Naive thymus-derived CD4-positive, alpha-beta T cell (primary cell): ENCODE results near the gene FILIP1L. TPM values are rescaled to one million over a fixed set of nuclear protein-coding genes. Genes with fewer than 3 reads are reported as not detected.
A peak's percentile ranks its signal among the peaks of the same experiment; 100 is the strongest.

Experiments used
- ATAC-seq: fragments of 150-1000 bp; cut with Tn5 transposase; 2 replicates; pipeline ENCODE4 v1.10.0; 2021; ENCODE audit warnings: mild to moderate bottlenecking, moderate library complexity
- CTCF ChIA-PET: fragments of 350-600 bp; sonication (Branson Sonifier 250); formaldehyde crosslinking; loops from one replicate; lab custom pipeline; 2021; ENCODE audit warnings: antibody characterized with exemption; lab: Charles Lee
- POLR2A ChIA-PET: fragments of 350-600 bp; sonication (Branson Sonifier 250); formaldehyde crosslinking; loops from one replicate; lab custom pipeline; 2021; ENCODE audit warnings: antibody characterized with exemption, inconsistent platforms; lab: Charles Lee
- DNase-seq, 9 donors: peaks; one replicate each; pipeline versions ENCODE4 v3.0.0 to v3.0.0-alpha.2; 2020 to 2022; ENCODE audit warnings: mixed read lengths in 1 of 9
- H3K27ac ChIP-seq: one replicate; pipeline ENCODE4 v1.7.0; 2013; ENCODE audit warnings: mild to moderate bottlenecking, low read depth, low read length, moderate library complexity
- H3K27me3 ChIP-seq, 2 donors: one replicate each; pipeline ENCODE4 v1.7.0; 2013; ENCODE audit warnings: low read length in 2 of 2, mild to moderate bottlenecking in 2 of 2, moderate library complexity in 2 of 2; ENCODE audit not compliant: control insufficient read depth in 2 of 2, insufficient read depth in 2 of 2
- H3K36me3 ChIP-seq, 3 experiments: 1 replicate in 2 of 3; 2 replicates in 1 of 3; pipeline ENCODE4 v1.7.0; 2013; ENCODE audit warnings: low read length in 3 of 3, mild to moderate bottlenecking in 3 of 3, moderate library complexity in 1 of 3; ENCODE audit not compliant: insufficient read depth in 3 of 3, control insufficient read depth in 2 of 3
- H3K4me1 ChIP-seq, 2 donors: one replicate each; pipeline ENCODE4 v1.7.0; 2013; ENCODE audit warnings: low read length in 2 of 2, mild to moderate bottlenecking in 2 of 2, moderate library complexity in 1 of 2; ENCODE audit not compliant: control insufficient read depth in 2 of 2, insufficient read depth in 2 of 2
- H3K4me3 ChIP-seq: 2 replicates; pipeline ENCODE4 v1.7.0; 2013; ENCODE audit warnings: mild to moderate bottlenecking, low read length
- H3K9me3 ChIP-seq, 3 experiments: 1 replicate in 2 of 3; 2 replicates in 1 of 3; pipeline ENCODE4 v1.7.0; 2013; ENCODE audit warnings: low read length in 3 of 3; ENCODE audit not compliant: control insufficient read depth in 2 of 3
- H3K27ac Mint-ChIP-seq, 9 donors: one replicate each; pipeline ENCODE4 v1.8.0; 2020 to 2022; ENCODE audit warnings: mixed read lengths in 9 of 9, mild to moderate bottlenecking in 8 of 9, moderate library complexity in 5 of 9, inconsistent platforms in 2 of 9
- H3K27me3 Mint-ChIP-seq, 5 donors: one replicate each; pipeline ENCODE4 v1.8.0; 2021 to 2022; ENCODE audit warnings: mixed read lengths in 5 of 5, mild to moderate bottlenecking in 1 of 5
- H3K36me3 Mint-ChIP-seq, 5 donors: one replicate each; pipeline ENCODE4 v1.8.0; 2020 to 2022; ENCODE audit warnings: mixed read lengths in 5 of 5, mild to moderate bottlenecking in 3 of 5, inconsistent platforms in 1 of 5
- H3K4me1 Mint-ChIP-seq, 7 donors: one replicate each; pipeline ENCODE4 v1.8.0; 2020 to 2022; ENCODE audit warnings: mixed read lengths in 7 of 7, mild to moderate bottlenecking in 3 of 7, inconsistent platforms in 1 of 7
- H3K4me3 Mint-ChIP-seq, 10 donors: one replicate each; pipeline ENCODE4 v1.8.0; 2020 to 2022; ENCODE audit warnings: mild to moderate bottlenecking in 10 of 10, mixed read lengths in 10 of 10, moderate library complexity in 6 of 10, inconsistent platforms in 2 of 10
- H3K9me3 Mint-ChIP-seq, 11 donors: one replicate each; pipeline ENCODE4 v1.8.0; 2020 to 2022; ENCODE audit warnings: mixed read lengths in 11 of 11, mild to moderate bottlenecking in 4 of 11, inconsistent platforms in 1 of 11, moderate library complexity in 1 of 11
- intact Hi-C, 2 donors: fragments of 100-400 bp; cut with micrococcal nuclease; formaldehyde crosslinking; loops; one replicate each; pipeline ENCODE4 v1.15.1; 2023
- polyA plus RNA-seq, 2 donors: library from polyadenylated mRNA; unstranded; fragments of 300-500 nt; fragmentation: Illumina TruSeq; gene quantifications; one replicate each; pipeline ENCODE4 v1.2.3, GENCODE V29; 2021
- total RNA-seq, 6 experiments: library from RNA in 5 of 6; stranded (reverse) in 5 of 6; gene quantifications; 1 replicate in 5 of 6; 2 replicates in 1 of 6; pipeline ENCODE4 v1.2.3 and lab custom pipeline; 2021 to 2026

The FILIP1L gene
- total and polyA plus RNA-seq, 7 experiments from 2014 or later: 0.13 to 6.7 (median 0.39) TPM; not detected in 2

DNA sequence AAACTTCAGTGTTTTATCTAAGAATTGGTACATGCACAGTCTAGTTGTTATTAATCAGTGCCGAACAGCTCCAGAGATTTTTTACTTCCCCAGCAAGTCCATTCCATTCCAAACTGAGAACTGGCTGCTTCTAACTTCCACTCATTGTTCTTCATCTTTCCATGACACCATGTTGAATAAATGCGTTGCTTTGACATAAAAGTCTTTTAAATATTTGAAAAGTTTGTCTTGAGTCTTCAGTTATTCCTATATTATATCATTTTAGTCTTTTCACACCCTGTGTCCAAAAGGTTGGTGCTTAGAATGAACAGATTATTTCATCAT, 231.2 kb downstream of the FILIP1L start:
- Histone ChIP-seq H3K27ac (no peak overlapping the region), H3K9me3 (no peaks in the 10 kb centered on the region), H3K4me1 (peaks cover 7 to 10% of the 10 kb centered on the region in 2 donors), H3K36me3 (no peaks in the 10 kb centered on the region), H3K4me3 (no peak overlapping the region), H3K27me3 (no peaks in the 10 kb centered on the region)
- ATAC-seq (no peak), DNase-seq (no peak)
- H3K4me1 Mint-ChIP-seq: peaks cover 15 to 27% (median 25%) of the 10 kb centered on the region in 7 donors
- intact Hi-C loops: no loop called here
- peaks cover 0 to 6% (median 0%) of the 10 kb centered on the region in 11 donors for H3K9me3 Mint-ChIP-seq
- peaks cover 7 to 11% (median 9%) of the 10 kb centered on the region in 5 donors for H3K36me3 Mint-ChIP-seq
- H3K4me3 Mint-ChIP-seq: no peak overlapping the region
- H3K27ac Mint-ChIP-seq: peak overlapping the region in 2 of 9 donors; percentile 1 to 14
- H3K27me3 Mint-ChIP-seq: peaks cover 0 to 9% (median 0%) of the 10 kb centered on the region in 5 donors
- ChIA-PET CTCF (interaction anchor here (1.0 kb wide), 1 partner anchor 36 kb away, joined by 3 read pairs; no protein-coding TSS in a partner anchor), POLR2A (no interaction called here)

DNA sequence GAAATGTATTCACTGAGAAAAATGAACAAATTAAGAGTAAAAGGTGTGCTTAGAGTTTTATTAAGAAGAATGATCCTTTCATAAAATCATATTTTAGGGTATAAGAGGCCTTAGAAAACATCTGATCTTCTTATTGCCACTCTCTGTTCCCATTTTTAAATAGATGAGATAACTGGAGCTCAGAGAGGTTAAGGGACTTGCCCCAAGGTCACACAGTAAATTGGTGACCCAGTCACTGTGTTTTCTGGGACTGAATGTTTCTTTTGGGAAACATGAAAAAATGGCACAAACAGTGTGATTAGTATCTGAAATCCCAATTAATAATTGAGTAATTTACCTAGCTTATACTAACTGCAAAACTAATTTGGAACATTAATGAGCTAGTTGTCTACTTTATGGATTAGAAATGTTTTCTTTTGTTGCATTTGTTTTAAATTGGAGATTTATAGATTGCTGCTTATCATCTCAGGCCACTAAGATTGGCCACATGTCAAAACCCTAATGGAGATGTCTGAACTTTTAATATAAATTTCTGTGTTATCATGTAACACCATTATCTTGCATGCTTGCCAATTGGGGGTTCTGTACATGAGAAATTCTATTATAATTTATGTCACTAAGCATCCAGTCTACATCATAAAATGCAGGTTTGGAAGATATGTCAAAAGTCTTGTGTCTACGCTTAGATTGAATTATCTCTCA, 231.7 kb downstream of the FILIP1L start:
- Mint-ChIP-seq H3K4me1 (peaks cover 15 to 27% (median 25%) of the 10 kb centered on the region in 7 donors), H3K27me3 (peaks cover 0 to 14% (median 0%) of the 10 kb centered on the region in 5 donors), H3K36me3 (peaks cover 7 to 11% (median 9%) of the 10 kb centered on the region in 5 donors), H3K27ac (no peak overlapping the region), H3K4me3 (no peak overlapping the region), H3K9me3 (peaks cover 0 to 6% (median 0%) of the 10 kb centered on the region in 11 donors)
- H3K27me3 ChIP-seq: no peaks in the 10 kb centered on the region
- intact Hi-C loops: no loop called here
- ATAC-seq (no peak), DNase-seq (no peak)
- ChIA-PET CTCF (interaction anchor here (1.0 kb wide), 1 partner anchor 35 kb away, joined by 3 read pairs; no protein-coding TSS in a partner anchor), POLR2A (no interaction called here)
- no peaks in the 10 kb centered on the region for H3K36me3 ChIP-seq
- H3K27ac ChIP-seq: no peak overlapping the region
- no peak overlapping the region for H3K4me3 ChIP-seq
- H3K9me3 ChIP-seq: no peaks in the 10 kb centered on the region
- peaks cover 7 to 10% of the 10 kb centered on the region in 2 donors for H3K4me1 ChIP-seq

DNA sequence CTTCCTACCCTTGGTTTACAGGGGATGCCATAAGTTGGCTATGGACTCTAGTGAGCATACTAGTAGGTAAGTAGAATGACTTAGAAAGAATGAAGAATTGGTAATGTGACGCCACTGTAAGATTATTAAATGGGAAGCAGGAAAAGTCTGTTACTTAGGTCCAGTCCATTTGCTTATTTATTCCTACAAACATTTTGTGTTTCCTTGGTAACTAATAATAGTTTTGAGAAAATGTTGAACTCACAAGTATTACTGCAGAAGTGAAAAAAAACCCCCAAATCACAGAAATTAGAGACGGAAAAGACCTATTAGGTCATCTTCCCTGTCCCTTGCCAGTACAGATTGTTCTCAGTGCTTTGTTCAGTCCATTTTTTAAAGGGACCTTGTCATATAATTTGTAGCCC, 233.2 kb downstream of the FILIP1L start:
- H3K4me1 Mint-ChIP-seq: peaks cover 18 to 33% (median 32%) of the 10 kb centered on the region in 7 donors
- H3K36me3 Mint-ChIP-seq: peaks cover 3 to 6% (median 6%) of the 10 kb centered on the region in 5 donors
- Histone ChIP-seq H3K36me3 (no peaks in the 10 kb centered on the region), H3K4me3 (no peak overlapping the region), H3K4me1 (peaks cover 7 to 10% of the 10 kb centered on the region in 2 donors), H3K27ac (no peak overlapping the region), H3K9me3 (no peaks in the 10 kb centered on the region), H3K27me3 (no peaks in the 10 kb centered on the region)
- no peak overlapping the region for H3K27ac Mint-ChIP-seq
- no peak for DNase-seq
- no peak for ATAC-seq
- peaks cover 0 to 26% (median 0%) of the 10 kb centered on the region in 5 donors for H3K27me3 Mint-ChIP-seq
- no peak overlapping the region for H3K4me3 Mint-ChIP-seq
- intact Hi-C loops: no loop called here
- H3K9me3 Mint-ChIP-seq: peaks cover 0 to 3% (median 0%) of the 10 kb centered on the region in 11 donors
- ChIA-PET CTCF (no interaction called here), POLR2A (no interaction called here)

GRCh38 chr3:99879275-99879674, 235.0 kb downstream of the FILIP1L start:
- Histone ChIP-seq H3K27me3 (no peaks in the 10 kb centered on the region), H3K36me3 (no peaks in the 10 kb centered on the region), H3K4me3 (no peak overlapping the region), H3K9me3 (no peaks in the 10 kb centered on the region), H3K27ac (no peak overlapping the region), H3K4me1 (peaks cover 11 to 18% of the 10 kb centered on the region in 2 donors)
- Mint-ChIP-seq H3K4me1 (peaks cover 10 to 35% (median 23%) of the 10 kb centered on the region in 7 donors), H3K27ac (no peak overlapping the region), H3K36me3 (peaks cover 0 to 3% (median 0%) of the 10 kb centered on the region in 5 donors), H3K9me3 (no peaks in the 10 kb centered on the region), H3K27me3 (peaks cover 0 to 34% (median 0%) of the 10 kb centered on the region in 5 donors), H3K4me3 (no peak overlapping the region)
- ATAC-seq: no peak
- DNase-seq: no peak
- intact Hi-C loops: loop anchor here in 1 of 2 donors (1.0 to 10.0 kb wide), 2 partner anchors 10 to 526 kb away; partner anchors contain the start of genes LNP1 and TOMM70
- ChIA-PET CTCF (no interaction called here), POLR2A (no interaction called here)

DNA sequence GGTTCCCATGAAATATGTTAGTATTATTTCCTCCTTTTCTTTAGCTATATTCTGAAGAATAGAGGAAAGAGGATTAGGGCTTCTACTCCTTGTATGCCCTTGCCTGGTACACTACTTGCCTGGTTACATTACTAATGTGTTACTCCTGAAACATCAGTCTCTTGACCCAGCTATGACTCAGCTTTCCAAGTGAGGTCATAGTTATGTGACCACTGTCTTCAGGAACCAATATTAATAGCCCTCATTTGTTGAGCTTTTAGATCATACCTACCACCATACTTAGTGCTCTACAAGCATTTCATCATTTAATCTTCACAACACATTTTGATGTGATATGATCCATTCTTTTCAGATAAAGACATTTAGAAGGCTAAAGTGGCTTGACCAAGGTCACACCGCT, 236.3 kb downstream of the FILIP1L start:
- peaks cover 0 to 45% (median 0%) of the 10 kb centered on the region in 5 donors for H3K27me3 Mint-ChIP-seq
- no peak overlapping the region for H3K4me3 ChIP-seq
- ATAC-seq (no peak), DNase-seq (no peak)
- H3K4me3 Mint-ChIP-seq: no peak overlapping the region
- H3K27ac Mint-ChIP-seq: peak overlapping the region in 2 of 9 donors; percentile 16 to 66
- H3K36me3 Mint-ChIP-seq: peaks cover 0 to 3% (median 0%) of the 10 kb centered on the region in 5 donors
- intact Hi-C loops: loop anchor here in 1 of 2 donors (10.0 kb wide), 1 partner anchor 527 kb away; the partner anchor contains the start of genes LNP1 and TOMM70
- H3K36me3 ChIP-seq: no peaks in the 10 kb centered on the region
- H3K9me3 Mint-ChIP-seq: no peaks in the 10 kb centered on the region
- ChIA-PET CTCF (no interaction called here), POLR2A (no interaction called here)
- H3K9me3 ChIP-seq: no peaks in the 10 kb centered on the region
- H3K27ac ChIP-seq: no peak overlapping the region
- peaks cover 10 to 14% of the 10 kb centered on the region in 2 donors for H3K4me1 ChIP-seq
- peaks cover 0 to 6% of the 10 kb centered on the region in 2 donors for H3K27me3 ChIP-seq
- peaks cover 7 to 30% (median 17%) of the 10 kb centered on the region in 7 donors for H3K4me1 Mint-ChIP-seq

DNA sequence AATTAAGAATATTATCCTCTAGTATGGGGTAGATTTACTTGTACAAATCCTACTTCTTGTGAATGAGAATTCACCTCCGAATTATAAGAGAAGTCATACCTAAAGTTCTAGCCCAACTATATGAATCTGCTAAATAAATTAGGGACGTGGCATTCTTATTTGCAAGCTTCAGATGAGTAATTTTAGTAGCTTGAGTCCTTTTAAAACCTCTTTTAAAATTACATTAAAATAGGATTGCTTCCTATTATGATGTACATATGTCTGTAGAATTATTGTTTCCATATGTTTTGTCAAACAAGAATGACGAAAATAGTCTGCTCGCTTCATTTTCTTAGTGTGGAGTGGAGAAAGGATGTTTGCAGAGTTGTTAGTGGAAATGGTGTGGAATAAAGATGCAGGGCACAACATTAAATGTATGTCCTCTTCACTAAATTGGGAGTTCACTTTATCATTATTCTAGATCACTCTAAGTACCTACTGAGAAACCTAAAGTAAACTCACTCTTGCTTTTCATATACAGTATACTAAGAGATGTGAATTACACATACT, 237.2 kb downstream of the FILIP1L start:
- Histone ChIP-seq H3K36me3 (no peaks in the 10 kb centered on the region), H3K9me3 (no peaks in the 10 kb centered on the region), H3K27me3 (peaks cover 0 to 6% of the 10 kb centered on the region in 2 donors), H3K4me1 (peaks cover 10 to 14% of the 10 kb centered on the region in 2 donors), H3K27ac (no peak overlapping the region), H3K4me3 (no peak overlapping the region)
- DNase-seq (no peak), ATAC-seq (no peak)
- Mint-ChIP-seq H3K9me3 (no peaks in the 10 kb centered on the region), H3K4me3 (peak overlapping the region in 8 of 10 donors; percentile 33 to 87 (median 76)), H3K27me3 (peaks cover 0 to 48% (median 0%) of the 10 kb centered on the region in 5 donors), H3K27ac (peak overlapping the region in 6 of 9 donors; percentile 23 to 82 (median 57)), H3K36me3 (peaks cover 0 to 2% (median 0%) of the 10 kb centered on the region in 5 donors), H3K4me1 (peaks cover 5 to 32% (median 17%) of the 10 kb centered on the region in 7 donors)
- ChIA-PET POLR2A (no interaction called here), CTCF (no interaction called here)
- intact Hi-C loops: loop anchor here (2.0 to 10.0 kb wide), 2 partner anchors 524 to 528 kb away; partner anchors contain the start of genes LNP1 (in 2 of the 2) and TOMM70 (in 2 of the 2)
